GM18517 (cell line): ENCODE results near the gene CNST.
A peak's percentile ranks its signal among the peaks of the same experiment; 100 is the strongest.
"Not testable (repeated sequence)": the region's sequence is repeated elsewhere in the genome, so short reads cannot be mapped to it uniquely, and the experiment has no call there.

Experiments
- ATAC-seq: cut with Tn5 transposase; IDR thresholded peaks from one replicate; pipeline ENCODE4 v1.9.1; 2021; ENCODE audit warnings: mild to moderate bottlenecking, moderate library complexity; ENCODE audit not compliant: unreplicated experiment

CNST gene

GRCh38 chr1:246674049-246674448, 107.8 kb downstream of the CNST start:
- ATAC-seq = no peak

GRCh38 chr1:246677842-246678241, 111.6 kb downstream of the CNST start:
- ATAC-seq = no peak

- no peak for ATAC-seq
Observed at GRCh38 chr1:246678816-246679793, 112.8 kb downstream of the CNST start.

GRCh38 chr1:246679794-246680177, 113.5 kb downstream of the CNST start:
- ATAC-seq = no peak

GRCh38 chr1:246680190-246680589, 113.9 kb downstream of the CNST start:
- ATAC-seq = no peak

- no peak for ATAC-seq
Observed at GRCh38 chr1:246680696-246681130, 114.5 kb downstream of the CNST start.

DNA sequence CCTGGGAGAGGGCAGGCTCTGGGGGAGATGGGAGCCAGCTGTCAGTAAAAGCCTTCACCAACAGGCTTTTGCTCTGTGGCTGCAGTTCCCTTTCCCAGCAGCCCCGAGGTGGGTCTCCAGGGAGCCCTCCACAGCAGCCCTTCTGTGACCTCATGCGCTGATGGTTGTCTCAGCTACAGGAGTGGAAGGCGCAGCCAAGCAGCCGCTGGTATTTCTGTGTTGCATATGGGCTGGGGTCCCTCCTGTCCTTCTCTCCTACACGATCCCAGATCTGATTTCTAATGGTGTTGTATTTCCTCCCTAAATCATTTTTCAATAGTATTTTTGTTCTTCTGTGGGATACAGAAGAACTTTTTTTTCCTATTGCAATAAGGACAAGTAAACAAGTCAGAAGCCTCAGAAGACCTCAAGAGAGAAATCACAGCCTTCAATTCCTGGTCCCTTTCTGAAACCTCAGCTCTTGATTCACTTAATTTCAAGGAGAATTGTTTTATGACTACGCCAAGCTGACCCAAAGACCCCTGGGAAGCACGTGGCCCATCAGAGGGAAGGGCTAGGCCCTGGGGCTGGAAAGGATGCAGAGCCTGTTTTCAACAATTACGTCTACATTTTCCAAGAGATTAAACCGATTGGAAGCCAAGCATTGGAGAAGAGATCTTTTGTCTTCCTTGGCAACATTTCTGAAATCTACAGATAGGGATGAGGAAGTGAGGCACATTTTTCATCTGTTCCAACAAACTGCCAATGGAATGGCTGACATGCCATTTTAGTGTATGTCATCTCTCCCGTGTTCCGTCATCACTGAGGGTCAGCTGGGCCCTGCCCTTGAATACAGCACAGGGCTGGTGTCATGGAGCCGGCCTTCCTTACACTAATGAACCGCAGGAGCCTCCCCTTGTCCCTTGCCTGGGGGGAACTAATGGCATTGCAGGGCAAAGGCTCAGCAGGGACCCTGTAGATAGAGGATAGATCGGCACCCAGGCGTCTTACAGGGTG, 115.9 kb downstream of the CNST start:
- ATAC-seq = no peak

- no peak for ATAC-seq
Observed at GRCh38 chr1:246683521-246683920, 117.3 kb downstream of the CNST start.

- ATAC-seq = no peak
Observed at GRCh38 chr1:246687002-246687401, 120.7 kb downstream of the CNST start.

- ATAC-seq = peak; percentile 87
Observed at GRCh38 chr1:246689409-246690008, 123.3 kb downstream of the CNST start.

DNA sequence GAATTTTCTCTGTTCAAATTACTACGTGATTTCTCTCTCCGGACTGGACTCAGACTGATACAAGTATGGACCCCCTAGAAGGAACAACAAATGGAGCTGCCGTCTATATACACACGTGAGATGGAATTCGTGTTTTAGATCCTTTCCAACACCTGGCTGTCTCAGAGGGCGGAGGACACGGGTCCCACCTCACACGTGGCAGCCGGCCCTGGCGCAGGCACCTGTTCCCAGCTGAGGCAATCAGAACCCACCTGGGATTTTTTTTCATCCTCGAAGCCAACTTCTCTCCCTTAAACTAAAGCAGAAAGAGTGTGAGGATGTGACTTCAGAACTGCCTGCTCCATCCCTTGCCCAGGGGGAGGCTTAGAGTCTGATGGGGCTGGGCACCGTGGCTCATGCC, 123.8 kb downstream of the CNST start:
- no peak for ATAC-seq

GRCh38 chr1:246691622-246692495, 125.6 kb downstream of the CNST start:
- no peak for ATAC-seq

DNA sequence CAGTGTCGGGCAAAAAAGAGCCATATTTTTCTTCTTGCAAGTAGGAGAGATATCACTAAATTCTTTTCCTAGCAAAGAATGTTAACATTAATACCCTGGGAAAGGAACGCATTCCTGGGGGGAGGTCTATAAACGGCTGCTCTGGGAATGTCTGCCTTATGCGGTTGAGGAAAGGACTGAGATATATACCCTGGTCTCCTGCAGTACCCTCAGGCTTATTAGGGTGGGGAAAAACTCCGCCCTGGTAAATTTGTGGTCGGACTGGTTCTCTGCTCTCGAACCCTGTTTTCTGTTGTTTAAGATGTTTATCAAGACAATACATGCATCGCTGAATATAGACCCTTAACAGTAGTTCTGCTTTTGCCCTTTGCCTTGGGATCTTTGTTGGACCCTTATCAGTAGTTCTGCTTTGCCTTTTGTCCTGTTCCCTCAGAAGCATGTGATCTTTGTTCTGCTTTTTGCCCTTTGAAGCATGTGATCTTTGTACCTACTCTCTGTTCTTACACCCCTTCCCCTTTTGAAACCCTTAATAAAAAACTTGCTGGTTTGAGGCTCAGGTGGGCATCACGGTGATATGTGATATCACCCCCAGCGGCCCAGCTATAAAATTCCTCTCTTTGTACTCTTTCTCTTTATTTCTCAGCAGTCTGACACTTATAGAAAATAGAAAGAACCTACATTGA, 128.1 kb downstream of the CNST start:
- ATAC-seq = not testable (repeated sequence)

DNA sequence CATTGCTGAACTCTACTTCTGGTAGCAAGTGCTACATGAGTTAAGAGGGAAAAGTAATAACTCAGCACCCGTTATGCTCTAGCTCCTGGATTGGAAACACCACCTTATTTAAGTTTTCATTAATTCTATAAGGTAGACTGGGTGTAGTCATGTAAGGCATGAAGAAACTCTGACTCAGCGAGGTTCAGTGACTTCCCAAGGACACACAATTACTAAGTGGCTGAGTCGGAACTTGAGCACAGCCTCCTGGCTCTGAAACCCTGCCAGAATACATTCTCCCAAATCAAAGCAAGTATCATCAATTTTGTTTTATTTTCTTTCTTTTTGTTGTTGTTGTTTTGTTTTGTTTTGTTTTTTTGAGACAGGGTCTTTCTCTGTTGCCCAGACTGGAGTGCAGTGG, 128.9 kb downstream of the CNST start:
- no peak for ATAC-seq

DNA sequence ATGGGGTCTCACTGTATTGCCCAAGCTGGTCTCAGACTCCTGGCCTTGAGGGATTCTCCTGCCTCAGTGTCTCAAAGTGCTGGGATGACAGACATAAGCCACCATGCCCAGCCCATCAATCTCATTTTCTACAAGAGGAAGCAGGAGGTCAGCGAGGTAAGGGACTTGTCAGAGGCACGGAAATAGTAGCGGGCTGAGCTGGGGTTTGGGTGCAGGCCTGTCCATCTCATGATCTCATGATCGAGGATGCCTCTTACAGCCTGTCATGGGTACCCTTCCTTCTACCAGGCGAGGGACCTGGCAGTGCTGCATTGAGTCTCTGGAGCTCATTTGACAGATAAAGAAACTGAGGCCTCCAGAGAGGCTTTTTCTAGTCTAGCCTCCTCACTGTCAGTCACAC, 129.4 kb downstream of the CNST start:
- no peak for ATAC-seq

GRCh38 chr1:246698466-246699094, 132.3 kb downstream of the CNST start:
- ATAC-seq = no peak

GRCh38 chr1:246699095-246699735, 133.0 kb downstream of the CNST start:
- peak; percentile 96 for ATAC-seq

- ATAC-seq = no peak
Observed at GRCh38 chr1:246703581-246703980, 137.3 kb downstream of the CNST start.
